Ishikawa (cell line): ENCODE results near the gene PAFAH1B2.

Experiments used
- CEBPB ChIP-seq: IDR thresholded peaks from 2 replicates; pipeline ENCODE4 v1.6.1; 2012
- CREB1 ChIP-seq: IDR thresholded peaks from 2 replicates; pipeline ENCODE4 v1.6.1; 2012; ENCODE audit warnings: low read depth
- EGR1 ChIP-seq: IDR thresholded peaks from 2 replicates; pipeline ENCODE4 v1.6.1; 2012
- EP300 ChIP-seq: IDR thresholded peaks from 2 replicates; pipeline ENCODE4 v1.6.1; 2012; ENCODE audit warnings: borderline replicate concordance
- MAX ChIP-seq: IDR thresholded peaks from 2 replicates; pipeline ENCODE4 v1.6.1; 2012
- NFIC ChIP-seq: IDR thresholded peaks from 2 replicates; pipeline ENCODE4 v1.6.1; 2012
- REST ChIP-seq: IDR thresholded peaks from 2 replicates; pipeline ENCODE4 v1.6.1; 2012; ENCODE audit warnings: low read depth, mild to moderate bottlenecking
- TAF1 ChIP-seq: IDR thresholded peaks from 2 replicates; pipeline ENCODE4 v1.6.1; 2012; ENCODE audit warnings: low read depth, mild to moderate bottlenecking
- TEAD4 ChIP-seq: IDR thresholded peaks from 2 replicates; pipeline ENCODE4 v1.6.1; 2012
- YY1 ChIP-seq: IDR thresholded peaks from 2 replicates; pipeline ENCODE4 v1.6.1; 2012; ENCODE audit warnings: low read depth
- ZBTB7A ChIP-seq: IDR thresholded peaks from 2 replicates; pipeline ENCODE4 v1.6.1; 2012; ENCODE audit warnings: low read depth

GRCh38 chr11:117187799-117188481 is 43.9 kb downstream of the PAFAH1B2 start:
- TF ChIP-seq CEBPB (no peak), TAF1 (no peak), TEAD4 (no peak), MAX (no peak), EGR1 (no peak), REST (no peak), YY1 (no peak), NFIC (no peak), ZBTB7A (no peak), EP300 (no peak), CREB1 (no peak)
